ENCODE data around the gene RASGRF2.

RASGRF2 gene

GRCh38 chr5:81171769-81172168 lies 211.6 kb downstream of the RASGRF2 start:
- DNase-seq (ENCODE audit: low read depth in 2 of 2): no peak

GRCh38 chr5:81172710-81173109 lies 212.5 kb downstream of the RASGRF2 start:
- DNase-seq (ENCODE audit: low read depth in 2 of 2): no peak

DNA sequence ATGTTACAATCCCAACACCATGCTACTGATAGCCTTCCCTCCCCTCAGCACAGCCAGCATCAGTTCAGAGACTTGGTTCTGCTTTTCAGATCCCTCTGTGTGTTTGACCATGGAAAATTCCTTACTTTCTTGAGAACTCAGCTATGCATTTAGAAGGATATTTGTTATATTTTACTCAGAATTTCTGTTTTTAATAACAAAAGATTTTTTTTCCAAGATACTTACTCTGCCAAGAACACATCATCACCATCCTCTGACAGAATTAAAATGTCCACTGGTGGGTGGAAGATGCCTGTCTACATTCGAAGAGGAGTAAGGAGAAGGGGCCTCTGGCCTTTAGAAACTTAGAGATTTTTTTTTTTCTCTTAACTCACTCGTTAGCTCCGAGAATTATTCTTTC lies 216.9 kb downstream of the RASGRF2 start:
- no peak for DNase-seq (ENCODE audit: low read depth in 2 of 2)

DNA sequence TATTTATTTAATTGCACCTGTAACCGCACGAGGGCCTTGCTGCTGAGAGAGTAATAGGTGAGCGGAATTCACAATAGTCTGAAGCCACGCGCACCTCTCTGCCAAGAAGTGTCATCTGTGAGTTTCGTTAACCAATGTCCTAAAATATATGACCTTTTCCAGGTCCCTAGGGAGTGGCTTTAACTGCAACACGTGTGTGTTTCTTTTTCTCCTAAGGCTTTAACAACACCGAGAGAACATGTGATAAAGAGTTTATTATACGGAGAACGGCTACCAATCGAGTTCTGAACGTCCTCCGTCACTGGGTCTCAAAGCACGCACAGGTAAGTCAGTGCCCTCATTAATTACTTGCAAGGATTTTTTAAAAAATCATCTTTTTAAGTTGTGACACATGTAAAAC lies 219.8 kb downstream of the RASGRF2 start:
- DNase-seq (ENCODE audit: low read depth in 2 of 2): no peak

GRCh38 chr5:81180780-81181460 lies 220.8 kb downstream of the RASGRF2 start:
- no peak for DNase-seq (ENCODE audit: low read depth in 2 of 2)

- no peak for DNase-seq (ENCODE audit: low read depth in 2 of 2)
These were observed 221.6 kb downstream of the RASGRF2 start for GRCh38 chr5:81181576-81182316.

- DNase-seq (ENCODE audit: low read depth in 2 of 2): no peak
These were observed 222.5 kb downstream of the RASGRF2 start for GRCh38 chr5:81182396-81183390.

- no peak for DNase-seq (ENCODE audit: low read depth in 2 of 2)
These were observed 223.9 kb downstream of the RASGRF2 start for GRCh38 chr5:81183811-81184748.

DNA sequence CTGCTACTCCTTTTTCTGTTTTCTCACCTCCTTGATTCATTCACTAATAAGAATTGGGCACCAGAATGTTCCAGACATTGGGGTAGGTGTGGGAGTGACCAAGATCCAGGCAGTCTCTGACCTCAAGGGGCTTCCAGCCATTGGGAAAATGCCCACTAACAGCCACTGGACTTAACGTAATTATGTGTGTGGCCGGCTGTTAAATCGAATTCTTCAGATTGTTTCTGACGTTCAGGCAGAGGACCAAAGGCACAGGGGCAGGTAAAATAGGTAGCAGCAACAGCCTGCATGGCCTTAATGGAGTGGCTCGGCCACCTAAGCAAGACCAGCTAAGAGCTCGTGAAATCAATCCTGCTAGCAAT lies 224.6 kb downstream of the RASGRF2 start:
- DNase-seq (ENCODE audit: low read depth in 2 of 2): no peak

DNA sequence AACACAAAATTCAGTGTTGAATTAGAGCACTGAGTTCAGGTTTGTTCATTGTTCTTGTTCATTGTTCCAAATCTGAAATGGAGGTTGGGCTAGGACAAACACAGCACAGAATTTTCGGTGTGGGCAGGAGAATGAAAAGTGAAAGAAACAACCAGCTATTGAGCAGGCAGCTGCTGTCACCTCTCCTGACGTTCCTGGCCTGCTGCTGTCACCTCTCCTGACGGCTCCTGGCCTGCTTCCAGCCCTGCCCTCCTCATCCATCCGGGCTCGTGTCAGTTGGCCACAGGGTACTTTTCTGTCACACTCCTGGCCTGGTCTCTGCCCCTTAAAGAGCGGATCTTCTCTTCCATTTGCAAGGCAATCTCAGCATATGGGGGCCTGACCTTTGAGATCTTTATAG lies 227.7 kb downstream of the RASGRF2 start:
- DNase-seq (ENCODE audit: low read depth in 2 of 2): no peak

DNA sequence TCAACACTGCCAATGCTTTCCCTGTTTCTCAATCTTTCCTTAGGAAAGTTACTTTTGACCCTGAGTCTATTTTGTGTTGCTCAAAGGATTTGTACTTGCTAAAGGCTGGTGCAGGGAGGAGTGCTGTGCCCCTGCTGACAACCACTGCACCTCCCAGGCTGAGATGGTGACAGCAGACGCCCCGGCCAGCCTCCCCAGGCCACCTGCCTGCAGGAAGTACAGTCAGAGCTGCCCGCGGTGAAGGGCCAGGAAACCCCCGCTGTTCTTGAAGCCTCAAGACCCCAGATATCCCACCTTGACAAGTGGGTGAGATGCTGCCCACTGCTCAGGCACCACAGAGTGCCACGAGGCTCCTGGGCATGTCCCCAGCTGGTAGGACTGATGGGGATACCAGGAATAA lies 228.8 kb downstream of the RASGRF2 start:
- no peak for DNase-seq (ENCODE audit: low read depth in 2 of 2)

DNA sequence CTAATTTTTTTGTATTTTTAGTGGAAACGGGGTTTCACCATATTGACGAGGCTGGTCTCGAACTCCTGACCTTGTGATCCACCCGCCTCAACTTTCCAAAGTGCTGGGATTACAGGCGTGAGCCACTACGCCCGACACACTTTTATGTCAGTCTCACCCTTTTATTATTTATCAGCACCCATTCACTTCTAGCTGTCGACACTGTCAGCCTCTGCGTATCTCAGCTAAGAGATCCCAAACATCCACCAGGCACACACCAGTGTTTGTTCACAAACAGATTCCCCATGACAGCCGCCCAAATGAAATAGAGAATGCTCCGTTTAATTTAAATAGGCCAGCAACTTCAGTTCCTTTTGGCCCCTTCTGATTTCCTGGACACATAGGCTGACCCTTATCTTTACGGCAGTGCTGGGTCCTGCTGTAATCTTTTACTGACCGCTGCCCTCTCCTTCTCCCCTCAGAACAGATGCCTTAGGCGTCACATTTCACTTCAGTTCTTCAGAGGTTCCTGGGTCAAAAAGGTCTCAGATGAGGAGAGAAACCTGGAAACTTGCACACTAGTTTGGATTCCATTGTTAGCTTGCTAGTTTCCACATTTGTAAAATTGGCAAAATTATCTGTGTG lies 229.8 kb downstream of the RASGRF2 start:
- DNase-seq (ENCODE audit: low read depth in 2 of 2): no peak

DNA sequence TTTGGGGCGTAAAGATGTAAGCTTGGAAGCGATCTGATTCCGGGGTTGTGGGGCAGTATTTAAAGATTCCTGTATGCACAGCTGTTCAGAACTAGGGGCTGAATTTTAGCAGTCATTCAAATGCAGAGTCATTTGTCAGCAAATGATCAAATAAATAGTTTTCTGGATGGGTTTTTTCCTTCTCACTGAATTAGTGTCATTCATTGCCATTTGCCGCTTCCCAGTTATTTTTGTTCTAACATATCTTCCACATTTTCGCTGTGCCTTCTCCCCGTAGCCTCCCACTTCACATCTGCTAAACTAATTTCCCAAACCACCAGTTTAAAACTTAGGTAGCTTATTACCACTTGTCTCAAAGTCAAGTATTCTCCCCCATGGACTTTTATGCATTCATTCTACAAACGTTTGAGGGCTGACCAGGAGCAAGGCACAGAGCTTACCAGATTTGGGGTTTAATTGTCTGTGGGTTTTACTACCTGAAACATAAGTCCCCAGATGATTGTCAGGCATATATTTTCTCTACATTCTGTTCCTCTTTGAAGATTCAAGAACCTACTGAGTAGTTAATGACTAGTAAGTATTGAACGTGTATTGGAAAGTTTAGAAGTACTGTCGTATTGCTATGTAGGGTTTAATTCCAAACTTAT lies 231.7 kb downstream of the RASGRF2 start:
- no peak for DNase-seq (ENCODE audit: low read depth in 2 of 2)

- no peak for DNase-seq (ENCODE audit: low read depth in 2 of 2)
These were observed 232.2 kb downstream of the RASGRF2 start for GRCh38 chr5:81192373-81192750.

DNA sequence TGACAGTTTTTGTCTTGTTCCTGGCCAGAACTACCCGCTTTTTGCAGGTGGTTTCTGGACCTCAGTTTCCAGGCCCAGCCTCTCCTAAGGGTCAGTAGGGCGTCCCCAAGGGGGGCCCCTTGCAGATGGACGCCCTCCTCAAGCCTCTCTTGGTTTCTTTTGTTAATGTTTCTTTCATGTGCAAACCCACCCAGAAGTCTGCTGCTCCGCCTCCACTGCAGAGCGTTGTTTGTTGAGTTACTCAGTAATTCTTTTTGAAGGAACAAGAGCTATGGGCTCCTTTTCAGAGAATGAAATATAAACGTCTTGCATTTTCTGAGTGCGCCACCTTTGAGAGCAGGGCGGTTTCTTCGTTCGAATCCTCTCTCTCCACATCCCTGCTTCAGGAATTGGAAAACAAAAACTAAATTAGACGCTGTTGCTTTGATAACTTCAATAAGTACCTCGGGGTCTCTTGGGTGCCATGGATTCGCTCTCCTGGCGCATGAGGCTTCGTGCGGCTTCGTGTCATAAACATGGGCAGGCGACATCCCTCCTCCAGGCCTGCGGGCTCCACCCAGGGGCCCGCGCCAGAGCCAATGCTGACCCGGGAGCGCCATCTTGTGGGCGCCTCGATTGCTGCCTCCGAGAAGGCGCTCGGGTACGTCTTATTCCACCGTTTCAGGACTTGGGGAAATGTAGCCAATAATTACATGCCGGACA lies 234.6 kb downstream of the RASGRF2 start:
- DNase-seq (ENCODE audit: low read depth in 2 of 2): peak; percentile 54 to 57

DNA sequence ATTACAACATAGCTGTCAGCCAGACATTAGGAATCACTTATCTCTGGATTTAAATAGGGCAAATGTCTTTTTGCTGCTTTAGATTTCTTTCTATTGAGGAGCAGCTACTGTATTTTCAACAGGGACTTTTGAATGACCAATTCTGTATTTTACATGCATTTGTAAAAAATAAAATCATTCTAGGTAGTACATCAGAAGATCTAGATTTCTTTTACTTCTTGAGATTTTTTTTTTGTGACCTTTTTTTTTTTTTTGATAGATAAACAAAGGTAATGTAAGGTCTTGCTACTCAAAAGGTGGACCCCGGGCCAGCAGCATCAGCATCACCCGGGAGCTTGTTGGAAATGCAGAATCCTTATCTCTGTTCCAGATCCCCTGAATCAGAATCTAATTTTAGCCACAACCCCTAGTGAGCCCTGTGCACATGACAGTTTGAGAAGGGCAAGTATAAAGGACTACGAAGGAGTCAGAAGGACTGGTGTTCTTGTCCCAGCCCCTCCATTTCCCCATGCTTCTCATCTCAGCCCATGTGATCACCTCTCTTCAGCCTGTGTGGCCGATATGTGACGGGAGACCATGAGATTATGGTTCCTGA lies 235.3 kb downstream of the RASGRF2 start:
- no peak for DNase-seq (ENCODE audit: low read depth in 2 of 2)

- DNase-seq (ENCODE audit: low read depth in 2 of 2): no peak
These were observed 242.5 kb downstream of the RASGRF2 start for GRCh38 chr5:81202655-81203054.

DNA sequence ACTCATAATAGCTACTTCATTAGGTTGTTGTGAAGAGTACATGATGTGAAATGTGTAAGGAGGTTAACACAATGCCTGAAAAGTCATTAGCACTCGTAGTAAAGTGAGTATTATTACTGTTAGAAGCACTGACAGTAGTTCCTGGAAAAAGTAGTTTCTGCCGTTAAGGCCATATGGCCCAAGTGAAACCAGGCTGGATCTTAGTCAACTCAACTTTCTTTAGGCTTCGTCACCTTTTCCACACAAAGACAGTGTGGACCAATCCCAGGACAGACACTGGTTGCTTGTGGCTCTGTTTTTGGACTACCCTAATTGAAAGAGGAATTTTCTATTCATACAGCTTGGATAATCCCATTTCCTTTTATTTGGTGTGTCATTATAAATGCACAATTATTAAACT lies 243.6 kb downstream of the RASGRF2 start:
- no peak for DNase-seq (ENCODE audit: low read depth in 2 of 2)

DNA sequence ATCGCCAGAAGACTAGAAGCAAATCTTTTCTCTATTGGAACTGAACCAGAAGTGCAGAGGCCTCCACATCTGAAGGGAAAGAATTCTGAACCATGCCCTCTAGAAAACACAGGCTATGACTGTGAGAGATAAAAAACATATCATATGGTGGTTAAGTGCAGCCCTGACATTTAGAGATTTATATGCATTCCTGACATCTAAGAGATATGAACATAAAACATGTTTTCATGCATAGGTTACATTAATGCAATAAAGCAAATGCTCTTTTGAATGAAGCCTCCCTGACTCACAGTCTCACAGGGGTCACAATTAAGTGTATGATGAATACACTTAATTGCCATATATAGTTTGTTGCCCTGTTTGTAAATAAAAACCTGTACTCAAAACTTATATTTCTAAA lies 244.0 kb downstream of the RASGRF2 start:
- DNase-seq (ENCODE audit: low read depth in 2 of 2): no peak

All from fibroblast of skin of left quadriceps (primary cell).